GM23248 (cell line): ENCODE data around the gene EIF3K. TPM values are rescaled to one million over a fixed set of nuclear protein-coding genes. Genes with fewer than 3 reads are reported as not detected.

ENCODE experiments used
- DNase-seq: peaks from one replicate; pipeline ENCODE4 v3.0.0-alpha.2; 2015
- H2AFZ ChIP-seq: fragments of 200-600 bp; sonication (generic); 2 replicates; pipeline ENCODE4 v1.6.1; 2016; ENCODE audit warnings: antibody characterized with exemption
- H3F3A ChIP-seq: fragments of 200-600 bp; sonication (generic); 2 replicates; pipeline ENCODE4 v1.6.1; 2016; ENCODE audit warnings: mild to moderate bottlenecking, antibody characterized with exemption, mixed run types; ENCODE audit not compliant: insufficient read depth
- H3K27ac ChIP-seq: fragments of 200-600 bp; sonication (generic); 2 replicates; pipeline ENCODE4 v1.5.1; 2016; ENCODE audit warnings: mild to moderate bottlenecking
- H3K27me3 ChIP-seq: fragments of 200-600 bp; sonication (generic); replicated peaks from 2 replicates; pipeline ENCODE4 v1.6.1; 2016; ENCODE audit warnings: mild to moderate bottlenecking; ENCODE audit not compliant: insufficient read depth
- H3K36me3 ChIP-seq: fragments of 200-600 bp; sonication (generic); 2 replicates; pipeline ENCODE4 v1.6.1; 2016; ENCODE audit warnings: low read depth, mild to moderate bottlenecking
- H3K4me1 ChIP-seq: fragments of 200-600 bp; sonication (generic); 2 replicates; pipeline ENCODE4 v1.6.1; 2016; ENCODE audit warnings: mild to moderate bottlenecking; ENCODE audit not compliant: insufficient read depth
- H3K4me2 ChIP-seq: fragments of 200-600 bp; sonication (generic); one replicate; pipeline ENCODE4 v1.6.1; 2016; ENCODE audit warnings: mild to moderate bottlenecking; ENCODE audit not compliant: unreplicated experiment
- H3K4me3 ChIP-seq: fragments of 200-600 bp; sonication (generic); 2 replicates; pipeline ENCODE4 v1.5.1; 2016; ENCODE audit warnings: mild to moderate bottlenecking
- H3K79me2 ChIP-seq: fragments of 200-600 bp; sonication (generic); 2 replicates; pipeline ENCODE4 v1.6.1; 2016; ENCODE audit warnings: mild to moderate bottlenecking; ENCODE audit not compliant: insufficient read depth
- H3K9ac ChIP-seq: fragments of 200-600 bp; sonication (generic); 2 replicates; pipeline ENCODE4 v1.6.1; 2016; ENCODE audit warnings: mild to moderate bottlenecking
- H3K9me2 ChIP-seq: fragments of 200-600 bp; sonication (generic); 2 replicates; pipeline ENCODE4 v1.6.1; 2016; ENCODE audit warnings: mixed run types, mild to moderate bottlenecking, moderate library complexity; ENCODE audit not compliant: insufficient read depth
- H3K9me3 ChIP-seq: fragments of 200-600 bp; sonication (generic); one replicate; pipeline ENCODE4 v1.6.1; 2017; ENCODE audit warnings: low read depth
- H4K20me1 ChIP-seq: fragments of 200-600 bp; sonication (generic); 2 replicates; pipeline ENCODE4 v1.6.0; 2016; ENCODE audit not compliant: insufficient read depth
- EZH2 ChIP-seq: fragments of 200-600 bp; sonication (generic); IDR thresholded peaks from 2 replicates; pipeline ENCODE4 v1.6.1; 2018; ENCODE audit warnings: antibody characterized with exemption, mild to moderate bottlenecking; ENCODE audit not compliant: insufficient read depth, poor library complexity, severe bottlenecking
- EZH2phosphoT487 ChIP-seq: fragments of 200-600 bp; sonication (generic); IDR thresholded peaks from 2 replicates; pipeline ENCODE4 v1.6.1; 2018; ENCODE audit warnings: antibody characterized with exemption, moderate library complexity, mild to moderate bottlenecking, low read depth; ENCODE audit not compliant: insufficient read depth
- WGBS, 2 experiments: methylation state at CpG; one replicate each; pipeline ENCODE4 v1.1.6; 2015 to 2017; ENCODE audit warnings: low lambda C conversion rate in 2 of 2, low coverage in 1 of 2; ENCODE audit errors: missing lambda C conversion rate in 2 of 2; 5-methylcytosine and 5-hydroxymethylcytosine counted together
- in situ Hi-C: fragments of 300-500 bp; cut with MboI; formaldehyde crosslinking; loops from 2 replicates; pipeline ENCODE4 v1.15.0; 2020
- polyA plus RNA-seq: library from polyadenylated mRNA; unstranded; fragments of >200 nt; fragmentation: Nextera tagmentation; extraction: Ambion mirVana; gene quantifications from 2 replicates; pipeline ENCODE4 v1.2.1, GENCODE V29; 2016
- total RNA-seq: library from RNA; depleted of rRNA; stranded (reverse); fragments of >200 nt; shearing (Covaris generic); gene quantifications from 2 replicates; pipeline ENCODE4 v1.2.3, GENCODE V29; 2014

EIF3K gene
- total and polyA plus RNA-seq, 2 experiments from 2014 or later, result 143 to 295 TPM

GRCh38 chr19:38632476-38633213 is 13.7 kb downstream of the EIF3K start:
- no peak overlapping the region for H3K4me3 ChIP-seq
- H3K27ac ChIP-seq, result no peak overlapping the region
- no peaks in the 10 kb centered on the region for H4K20me1 ChIP-seq
- H3K79me2 ChIP-seq, result no peaks in the 10 kb centered on the region
- H3K9ac ChIP-seq, result no peak overlapping the region
- H2AFZ ChIP-seq, result no peak overlapping the region
- in situ Hi-C loops, result loop anchor here (10.0 kb wide), 1 partner anchor 218 kb away; no protein-coding TSS in a partner anchor
- no peaks in the 10 kb centered on the region for H3K9me3 ChIP-seq
- no peaks in the 10 kb centered on the region for H3K4me1 ChIP-seq
- no peak overlapping the region for H3K4me2 ChIP-seq
- no peaks in the 10 kb centered on the region for H3K9me2 ChIP-seq
- H3K27me3 ChIP-seq, result no peaks in the 10 kb centered on the region
- H3F3A ChIP-seq, result 0 out of 2 replicates have a peak, but pooled peaks cover 4% of the 10 kb centered on the region
- peaks cover 10% of the 10 kb centered on the region; the same call in 1 of the 2 replicates for H3K36me3 ChIP-seq
- TF ChIP-seq EZH2phosphoT487, result no peak
- TF ChIP-seq EZH2, result no peak
- 92 to 94% methylated on average over 12 to 16 of the region's 16 CpGs for whole genome bisulfite sequencing, 2 experiments
- DNase-seq, result no peak

GRCh38 chr19:38634757-38635482 is 15.9 kb downstream of the EIF3K start:
- Histone ChIP-seq H3K9me2 (no peaks in the 10 kb centered on the region), H3K9ac (no peak overlapping the region), H4K20me1 (no peaks in the 10 kb centered on the region), H3K9me3 (no peaks in the 10 kb centered on the region), H3F3A (0 out of 2 replicates have a peak, but pooled peaks cover 4% of the 10 kb centered on the region), H3K79me2 (no peaks in the 10 kb centered on the region), H3K4me1 (no peaks in the 10 kb centered on the region), H3K4me3 (no peak overlapping the region), H2AFZ (no peak overlapping the region), H3K27ac (no peak overlapping the region), H3K27me3 (no peaks in the 10 kb centered on the region), H3K4me2 (no peak overlapping the region), H3K36me3 (peaks cover 3% of the 10 kb centered on the region; the same call in 1 of the 2 replicates)
- no peak for TF ChIP-seq EZH2
- no peak for TF ChIP-seq EZH2phosphoT487
- DNase-seq, result peak; percentile 67
- in situ Hi-C loops, result loop anchor here (10.0 kb wide), 1 partner anchor 220 kb away; no protein-coding TSS in a partner anchor
- 63 to 66% methylated on average over 17 of the region's 17 CpGs for WGBS, 2 experiments

GRCh38 chr19:38635483-38636399 is 16.8 kb downstream of the EIF3K start:
- in situ Hi-C loops, result loop anchor here (10.0 kb wide), 1 partner anchor 221 kb away; no protein-coding TSS in a partner anchor
- H3K36me3 ChIP-seq, result peaks cover 3% of the 10 kb centered on the region; the same call in 1 of the 2 replicates

GRCh38 chr19:38638461-38638860 is 19.5 kb downstream of the EIF3K start:
- H3K9me2 ChIP-seq, result no peaks in the 10 kb centered on the region
- no peak overlapping the region for H3K4me3 ChIP-seq
- no peak overlapping the region for H3K9ac ChIP-seq
- TF ChIP-seq EZH2 (no peak), EZH2phosphoT487 (no peak)
- H3K9me3 ChIP-seq, result no peaks in the 10 kb centered on the region
- H3K27me3 ChIP-seq, result no peaks in the 10 kb centered on the region
- no peak overlapping the region for H3K4me2 ChIP-seq
- H3K36me3 ChIP-seq, result no peaks in the 10 kb centered on the region
- no peaks in the 10 kb centered on the region for H4K20me1 ChIP-seq
- no peak overlapping the region for H2AFZ ChIP-seq
- no peak overlapping the region for H3K27ac ChIP-seq
- no peaks in the 10 kb centered on the region for H3K79me2 ChIP-seq
- no peak for DNase-seq
- in situ Hi-C loops, result loop anchor here (10.0 kb wide), 1 partner anchor 224 kb away; no protein-coding TSS in a partner anchor
- WGBS, 2 experiments, result 81 to 85% methylated on average over 3 of the region's 3 CpGs
- H3F3A ChIP-seq, result no peaks in the 10 kb centered on the region
- H3K4me1 ChIP-seq, result no peaks in the 10 kb centered on the region

More at GRCh38 chr19:38635483-38636399, 16.8 kb downstream of the EIF3K start:
- DNase-seq, result no peak
- no peaks in the 10 kb centered on the region for H4K20me1 ChIP-seq
- no peaks in the 10 kb centered on the region for H3K9me3 ChIP-seq
- no peak overlapping the region for H2AFZ ChIP-seq
- H3K9me2 ChIP-seq, result no peaks in the 10 kb centered on the region
- TF ChIP-seq EZH2 (no peak), EZH2phosphoT487 (no peak)
- no peak overlapping the region for H3K27ac ChIP-seq
- no peak overlapping the region for H3K4me3 ChIP-seq
- no peak overlapping the region for H3K4me2 ChIP-seq
- no peaks in the 10 kb centered on the region for H3K27me3 ChIP-seq
- H3K79me2 ChIP-seq, result no peaks in the 10 kb centered on the region
- 0 out of 2 replicates have a peak, but pooled peaks cover 4% of the 10 kb centered on the region for H3F3A ChIP-seq
- WGBS, 2 experiments, result 84 to 85% methylated on average over 17 of the region's 17 CpGs
- no peak overlapping the region for H3K9ac ChIP-seq
- H3K4me1 ChIP-seq, result no peaks in the 10 kb centered on the region
